DLD1 (cell line): Measurements from ENCODE around the gene SEC22C.
"Not testable (repeated sequence)": the region's sequence is repeated elsewhere in the genome, so short reads cannot be mapped to it uniquely, and the experiment has no call there.

Source experiments
- in situ Hi-C: cut with HindIII; loops from 2 replicates; pipeline ENCODE4 v1.10.0; 2017; ENCODE audit warnings: low sequenced_read_pairs

Gene SEC22C

DNA sequence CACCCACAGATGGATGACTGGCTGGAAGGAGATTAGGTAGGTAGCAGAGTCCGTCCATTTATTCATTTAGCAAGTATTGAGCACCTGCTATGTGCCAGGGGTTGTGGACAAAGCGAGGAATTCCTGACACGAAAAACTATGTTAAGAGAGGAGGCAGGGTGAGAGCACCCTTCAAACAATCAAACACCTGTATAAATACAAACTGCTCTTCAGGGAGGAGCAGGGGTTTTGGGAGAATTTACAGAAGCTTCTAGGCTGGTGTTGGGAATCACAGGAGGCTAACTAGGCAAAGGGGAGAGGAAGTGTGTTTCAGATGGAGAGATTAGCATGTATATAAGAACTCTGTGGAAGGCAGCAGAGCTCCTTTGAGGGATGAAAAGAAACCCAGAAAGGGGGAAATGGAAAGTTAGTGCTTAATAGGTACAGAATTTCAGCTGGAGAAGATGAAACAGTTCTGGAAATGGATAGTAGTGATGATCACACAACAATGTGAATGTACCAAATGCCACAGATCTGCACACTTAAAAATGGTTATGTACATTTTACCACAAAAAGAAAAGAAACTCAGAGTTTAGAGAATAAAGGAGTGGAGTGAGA lies 805 bp upstream of the SEC22C start:
- in situ Hi-C loops, result no loop called here

DNA sequence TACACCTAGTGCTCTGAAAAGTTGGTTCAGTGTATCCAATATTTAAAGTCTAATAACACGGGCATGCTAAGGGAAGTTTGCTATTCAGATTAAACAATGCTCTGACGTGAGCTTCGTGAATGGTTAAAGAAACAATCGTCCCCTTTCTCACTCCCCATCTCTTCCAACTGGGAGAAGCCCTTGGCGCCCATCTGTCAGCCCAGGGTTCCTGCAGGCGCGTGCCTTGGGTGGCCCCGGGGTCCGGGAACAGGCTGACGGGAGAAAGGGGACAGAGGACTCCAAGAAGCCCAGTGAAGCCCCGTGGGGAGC lies 413 bp downstream of the SEC22C start:
- in situ Hi-C loops, result no loop called here

DNA sequence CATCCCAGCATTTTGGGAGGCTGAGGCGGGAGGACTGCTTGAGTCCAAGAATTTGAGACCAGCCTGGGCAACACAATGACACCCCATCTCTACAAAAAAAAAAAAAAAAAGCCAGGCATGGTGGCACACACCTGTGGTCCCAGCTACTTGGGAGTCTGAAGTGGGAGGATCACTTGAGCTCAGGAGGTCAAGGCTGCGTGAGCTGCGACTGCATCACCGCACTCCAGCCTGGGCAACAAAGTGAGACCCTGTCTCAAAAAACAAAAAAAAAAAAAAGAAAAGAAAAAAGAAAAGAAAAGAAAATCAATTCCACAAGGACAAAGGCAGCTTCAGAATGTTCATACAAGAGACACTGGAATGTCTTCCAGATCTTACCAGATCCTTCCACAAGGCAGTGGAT lies 2.4 kb downstream of the SEC22C start:
- in situ Hi-C loops, result not testable (repeated sequence)

DNA sequence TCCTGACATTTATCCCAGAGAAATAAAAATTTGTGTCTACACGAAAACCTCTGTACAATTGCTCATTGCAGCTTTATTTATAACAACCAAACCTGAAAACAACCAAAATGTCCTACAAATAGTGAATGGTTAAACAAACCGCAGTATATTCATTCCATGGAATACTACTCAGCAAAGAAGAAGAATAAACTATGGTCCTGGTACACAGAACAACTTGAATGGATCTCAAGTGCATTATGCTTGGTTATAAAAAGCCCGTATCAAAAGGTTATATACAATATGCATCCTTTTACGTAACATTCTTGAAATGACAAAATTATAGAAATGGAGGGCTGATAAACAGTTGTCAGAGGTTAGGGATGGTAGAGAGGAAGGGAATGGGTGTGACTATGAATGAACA lies 3.7 kb downstream of the SEC22C start:
- in situ Hi-C loops, result no loop called here

DNA sequence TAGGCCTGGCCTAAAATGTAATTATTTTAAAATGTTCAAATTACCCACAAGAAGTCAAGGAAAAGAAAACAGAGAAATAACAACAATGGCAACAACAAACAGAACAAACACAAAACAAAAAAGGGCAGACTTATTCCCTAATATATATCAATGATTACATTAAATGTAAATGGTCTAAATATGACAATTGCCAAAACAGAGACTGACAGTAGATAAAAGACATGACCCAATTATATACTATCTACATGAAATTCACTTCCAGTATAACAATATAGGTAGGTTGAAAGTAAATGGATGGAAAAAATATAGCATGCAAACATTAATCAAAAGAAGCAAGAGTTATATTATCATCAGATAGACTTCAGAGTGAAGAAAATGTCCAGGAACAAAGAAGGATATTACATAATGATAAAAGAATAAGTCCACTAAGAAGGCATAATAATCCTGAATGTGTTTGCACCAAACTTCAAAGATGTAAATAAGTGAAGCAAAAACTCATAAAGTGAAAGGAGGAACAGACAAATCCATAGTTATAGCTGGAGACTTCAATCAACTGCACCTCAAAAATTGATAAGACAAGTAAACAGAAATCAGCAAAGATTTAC lies 6.5 kb downstream of the SEC22C start:
- in situ Hi-C loops, result no loop called here

DNA sequence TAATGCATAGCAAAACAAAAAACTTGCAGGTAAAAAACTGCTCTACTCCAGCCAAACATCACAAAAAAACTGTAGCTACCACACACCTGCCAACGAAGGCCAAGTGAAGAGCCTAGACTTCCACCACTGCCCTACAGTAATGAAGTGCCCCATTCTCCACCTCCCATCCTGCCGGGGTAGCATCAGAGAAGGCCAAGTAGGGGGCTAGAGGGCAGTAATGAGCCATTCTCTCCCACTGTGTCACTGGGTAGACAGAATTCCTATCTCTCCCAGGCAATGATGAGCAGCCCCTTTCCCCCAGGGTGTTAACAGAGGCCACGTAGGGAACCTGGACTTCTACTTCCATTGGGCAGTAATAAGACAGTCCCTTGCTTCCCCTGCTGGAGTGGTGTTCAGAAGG lies 9.5 kb downstream of the SEC22C start:
- in situ Hi-C loops, result no loop called here

DNA sequence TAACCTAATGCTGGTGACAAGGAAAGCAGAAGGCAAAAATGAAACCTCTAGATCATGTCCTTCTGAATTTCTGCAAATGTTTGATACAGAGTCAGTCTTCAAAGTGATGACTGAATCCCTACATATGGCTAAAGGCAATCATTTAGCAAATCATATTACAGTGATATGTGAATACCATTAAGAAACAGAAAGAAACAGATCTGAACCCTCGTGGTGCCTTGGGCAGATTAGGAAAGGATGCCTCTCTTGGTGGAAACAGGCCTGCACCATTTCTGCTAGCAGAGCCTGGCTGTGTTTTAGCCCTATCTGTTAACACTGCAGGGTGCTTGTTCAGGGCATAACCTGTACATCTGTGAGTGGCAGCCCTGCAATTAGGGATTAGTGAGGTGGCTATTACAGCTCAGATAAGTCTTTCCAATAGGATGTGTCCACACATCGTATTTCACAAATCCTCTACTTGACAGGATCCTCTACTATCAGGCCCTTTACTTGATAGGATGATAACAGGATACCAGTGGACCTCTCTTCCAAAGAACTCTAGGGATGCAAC lies 12.1 kb downstream of the SEC22C start:
- in situ Hi-C loops, result no loop called here

DNA sequence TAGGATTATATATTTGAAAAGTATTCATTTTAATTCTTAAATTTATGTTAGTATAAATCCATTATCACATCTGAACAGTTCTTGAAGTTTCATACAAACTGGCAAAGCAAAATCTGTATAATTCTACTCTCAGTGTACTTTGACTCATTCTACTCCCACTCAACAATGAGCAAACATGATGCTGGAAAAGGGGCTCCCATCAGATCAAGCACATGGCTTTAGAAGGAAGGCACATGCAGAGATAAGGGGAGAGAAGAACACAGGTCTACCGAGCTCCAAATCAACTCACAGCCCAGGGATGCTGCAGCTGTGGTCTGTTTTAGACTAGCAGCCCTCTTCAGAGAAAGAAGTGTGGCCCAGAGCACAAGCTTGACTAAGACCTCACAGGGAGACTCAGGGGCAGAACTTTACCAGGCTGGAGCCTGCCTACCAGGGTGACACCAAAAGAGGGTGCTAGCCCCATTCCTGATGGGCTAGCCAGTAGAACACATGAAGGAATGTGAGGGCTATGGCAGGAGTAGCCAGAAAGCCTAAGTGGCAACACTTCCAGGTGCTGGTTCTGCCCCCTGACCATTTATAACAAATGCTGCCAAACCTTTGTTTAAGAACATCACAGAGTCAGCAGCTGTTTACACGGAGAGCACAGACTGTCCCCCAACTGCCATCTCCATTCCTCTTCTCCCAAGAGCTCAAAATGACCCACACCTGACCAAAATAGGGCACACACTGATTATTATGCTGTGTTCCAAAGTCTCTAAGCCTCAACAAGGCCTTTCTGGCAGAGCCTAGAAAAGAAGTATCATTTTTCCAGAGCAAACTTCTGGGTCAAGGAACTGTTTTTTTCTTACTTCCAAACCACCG lies 19.5 kb downstream of the SEC22C start:
- in situ Hi-C loops, result no loop called here

DNA sequence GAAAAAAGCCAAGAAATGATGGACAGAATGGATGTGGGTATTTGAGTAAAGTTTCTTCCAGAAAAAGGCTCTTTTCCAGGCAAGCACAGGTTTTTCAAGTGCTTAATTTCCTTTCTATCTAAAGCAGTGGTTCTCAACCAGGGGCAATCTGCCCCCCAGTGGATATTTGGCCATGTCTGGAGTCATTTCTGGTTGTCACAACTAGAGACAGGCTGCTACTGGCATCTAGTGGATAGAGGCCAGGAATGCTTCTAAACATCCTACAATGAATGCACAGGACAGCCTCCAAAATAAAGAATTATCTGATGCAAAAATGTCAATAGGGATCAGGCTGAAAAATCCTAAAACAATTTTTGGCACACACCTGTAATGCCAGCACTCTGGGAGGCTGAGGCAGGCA lies 23.9 kb downstream of the SEC22C start:
- in situ Hi-C loops, result no loop called here

DNA sequence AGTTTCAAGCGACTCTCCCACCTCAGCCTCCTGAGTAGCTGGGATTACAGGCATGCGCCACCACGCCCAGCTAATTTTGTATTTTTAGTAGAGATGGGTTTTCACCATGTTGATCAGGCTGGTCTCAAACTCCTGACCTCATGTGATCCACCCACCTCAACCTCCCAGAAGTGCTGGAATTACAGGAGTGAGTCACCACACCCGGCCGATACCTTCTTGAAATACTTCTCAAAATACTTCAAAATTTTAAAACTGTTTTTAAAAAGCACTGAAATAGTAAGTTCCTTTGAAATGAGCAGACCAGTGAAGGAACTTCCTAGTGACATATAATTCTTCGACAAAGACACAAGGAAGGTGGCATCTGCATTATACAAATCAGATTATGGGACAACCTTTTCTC lies 24.9 kb downstream of the SEC22C start:
- in situ Hi-C loops, result not testable (repeated sequence)

DNA sequence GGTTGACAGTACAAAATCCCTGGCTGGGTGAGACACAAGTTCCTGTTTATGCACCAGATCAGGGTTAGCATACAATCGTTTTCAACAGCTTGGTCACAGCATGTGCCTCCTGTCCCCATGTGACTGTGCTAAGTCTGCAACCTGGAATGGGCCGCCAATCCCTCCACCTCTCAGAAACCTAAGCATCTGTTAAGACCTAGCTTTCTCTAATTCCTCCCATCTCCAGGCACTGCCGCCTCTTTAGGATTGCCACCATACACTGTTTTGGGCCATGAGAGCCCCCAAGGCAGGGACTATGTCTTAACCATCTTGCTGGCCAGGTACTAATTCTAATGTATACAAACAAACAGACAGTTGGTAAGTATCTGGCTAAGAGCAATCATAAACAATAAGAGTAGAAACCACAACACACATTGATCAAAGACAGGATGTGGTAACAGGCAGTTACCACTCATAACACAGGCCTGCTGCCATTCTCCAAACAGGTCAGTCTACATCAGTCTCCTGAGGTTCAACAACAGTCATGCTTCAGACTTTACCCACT lies 25.6 kb downstream of the SEC22C start:
- in situ Hi-C loops, result no loop called here

DNA sequence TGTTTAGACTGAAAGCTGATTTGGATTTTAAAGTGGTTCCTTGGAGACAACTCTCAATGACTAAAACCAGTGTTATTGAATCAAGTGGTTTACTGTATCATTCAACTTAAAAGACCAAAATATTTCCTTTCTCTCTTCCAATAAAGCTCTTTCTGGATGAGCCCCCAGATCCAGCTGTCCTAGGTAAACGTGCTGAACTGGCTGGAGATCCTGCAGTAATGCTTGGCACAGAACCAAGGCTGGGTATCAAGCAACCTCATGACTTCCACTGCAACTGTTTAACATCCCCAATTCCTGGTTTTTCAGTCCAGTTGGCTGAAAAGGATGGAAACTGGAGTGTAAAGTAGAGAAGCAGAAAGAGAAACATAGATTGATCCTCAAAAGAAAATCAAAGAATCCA lies 28.9 kb downstream of the SEC22C start:
- in situ Hi-C loops, result no loop called here

DNA sequence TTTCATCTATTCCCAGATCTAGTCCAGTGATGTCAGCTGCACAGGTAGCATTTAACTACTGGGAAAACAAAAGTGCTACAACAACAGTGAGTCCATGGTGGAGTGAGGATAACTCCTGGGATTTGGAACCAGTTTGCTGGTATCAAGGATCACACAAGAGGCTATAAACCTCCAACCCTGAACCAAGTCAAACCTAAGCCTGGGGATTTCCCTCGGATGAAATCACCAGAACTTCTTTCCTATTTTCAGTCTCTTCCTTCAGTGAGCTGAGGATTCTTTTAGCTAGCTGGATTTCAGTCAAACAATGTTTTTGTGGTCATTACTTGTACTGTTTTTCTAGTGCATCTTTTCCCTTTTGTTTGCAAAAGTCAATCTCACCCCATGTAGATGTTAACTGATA lies 31.5 kb downstream of the SEC22C start:
- in situ Hi-C loops, result no loop called here

DNA sequence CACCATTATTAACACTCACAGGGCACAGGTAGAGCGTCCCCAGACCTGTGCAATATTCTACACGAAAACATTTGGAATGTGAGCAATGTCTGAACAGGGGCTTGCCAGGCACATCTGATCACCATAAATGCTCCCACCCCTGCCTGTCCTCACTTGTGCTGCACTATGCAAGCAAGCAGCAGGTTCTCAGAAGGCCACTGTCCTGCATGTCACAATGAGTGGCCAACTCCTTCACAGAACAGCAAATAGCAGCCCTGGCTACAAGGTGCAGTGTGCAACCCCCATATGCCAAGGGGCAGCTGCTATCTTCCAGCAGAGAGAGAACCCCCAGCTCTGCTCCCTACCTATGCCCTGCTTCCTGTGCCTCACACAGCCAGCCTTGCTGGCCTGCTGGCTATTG lies 32.6 kb downstream of the SEC22C start:
- in situ Hi-C loops, result no loop called here

DNA sequence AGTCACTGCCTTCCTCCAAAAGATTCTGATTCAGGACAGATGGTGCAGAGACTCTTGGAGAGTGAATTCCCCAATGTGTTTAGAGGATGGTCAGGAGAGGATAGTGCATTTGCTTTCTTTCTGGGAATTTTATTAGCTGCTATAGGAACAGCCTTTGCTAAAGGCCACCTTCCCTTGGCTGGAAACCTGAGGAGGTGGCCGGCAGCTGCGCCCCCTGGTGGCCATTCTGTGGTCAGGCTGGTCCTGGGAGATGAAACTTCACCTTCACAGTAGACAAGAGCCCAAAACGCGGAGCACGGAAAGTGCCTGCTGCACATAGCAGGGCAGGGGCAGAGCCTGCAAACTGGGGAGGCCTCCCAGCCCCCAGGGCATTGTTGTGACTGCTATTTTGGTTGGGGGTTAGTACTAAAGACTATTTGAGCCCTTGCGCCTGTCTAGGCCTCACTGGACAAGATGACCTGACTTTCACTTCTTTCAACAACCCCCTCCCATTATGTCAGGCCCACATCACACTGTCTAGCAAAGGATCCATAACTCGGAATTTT lies 34.3 kb downstream of the SEC22C start:
- in situ Hi-C loops, result no loop called here

DNA sequence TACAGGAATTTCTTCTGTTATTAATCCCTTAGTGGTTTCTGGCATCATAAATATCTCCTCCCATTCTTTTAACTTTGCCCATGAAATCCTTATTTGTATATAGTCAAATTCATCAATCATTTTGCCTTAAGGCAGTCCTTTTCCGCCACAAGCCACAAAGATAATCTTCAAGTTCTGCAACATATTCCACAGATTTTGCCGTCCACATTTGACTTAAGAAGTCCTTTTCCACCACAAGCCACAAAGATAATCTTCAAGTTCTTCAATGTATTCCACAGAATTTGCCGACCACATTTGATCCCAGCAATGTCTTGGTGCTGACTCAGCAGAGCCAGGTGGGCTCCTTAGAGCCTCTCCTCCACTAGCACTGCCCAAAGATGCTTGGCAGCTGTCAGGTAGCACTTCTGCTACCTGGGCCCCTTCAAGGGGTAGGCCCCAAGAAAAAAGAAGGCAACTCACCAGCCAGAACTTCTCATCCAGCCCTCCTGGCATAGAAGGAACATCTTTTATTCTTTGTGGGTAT lies 35.0 kb downstream of the SEC22C start:
- in situ Hi-C loops, result no loop called here

DNA sequence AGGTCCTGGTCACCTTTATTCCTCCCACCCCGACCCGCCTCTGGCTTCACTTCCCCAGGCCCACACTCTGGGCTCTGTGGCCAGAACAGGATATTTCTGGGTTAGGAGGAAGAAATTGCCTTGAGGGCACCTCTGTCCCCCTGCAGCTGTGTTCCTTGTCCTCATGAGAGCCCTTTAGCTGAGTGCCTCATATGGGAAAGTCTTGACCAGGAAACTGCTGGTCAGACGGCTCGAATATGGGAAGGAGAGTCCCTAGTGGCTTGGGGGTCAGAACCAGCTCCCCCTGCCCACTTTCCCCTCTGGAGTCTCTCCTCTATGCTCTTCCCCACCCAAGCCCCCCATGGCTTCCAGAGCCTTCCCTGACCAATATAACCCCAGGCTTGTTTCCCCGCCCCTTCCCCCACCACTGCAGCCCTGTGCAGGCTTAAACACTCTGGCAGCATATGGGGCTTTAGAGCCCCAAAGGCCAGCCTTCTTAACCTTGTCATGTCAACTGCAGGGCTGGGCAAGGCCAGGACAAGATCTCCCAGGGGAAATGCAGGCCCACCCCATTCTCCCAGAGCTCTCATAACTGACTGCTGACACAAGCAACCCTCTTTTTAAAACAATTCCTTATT lies 36.4 kb downstream of the SEC22C start:
- in situ Hi-C loops, result no loop called here

DNA sequence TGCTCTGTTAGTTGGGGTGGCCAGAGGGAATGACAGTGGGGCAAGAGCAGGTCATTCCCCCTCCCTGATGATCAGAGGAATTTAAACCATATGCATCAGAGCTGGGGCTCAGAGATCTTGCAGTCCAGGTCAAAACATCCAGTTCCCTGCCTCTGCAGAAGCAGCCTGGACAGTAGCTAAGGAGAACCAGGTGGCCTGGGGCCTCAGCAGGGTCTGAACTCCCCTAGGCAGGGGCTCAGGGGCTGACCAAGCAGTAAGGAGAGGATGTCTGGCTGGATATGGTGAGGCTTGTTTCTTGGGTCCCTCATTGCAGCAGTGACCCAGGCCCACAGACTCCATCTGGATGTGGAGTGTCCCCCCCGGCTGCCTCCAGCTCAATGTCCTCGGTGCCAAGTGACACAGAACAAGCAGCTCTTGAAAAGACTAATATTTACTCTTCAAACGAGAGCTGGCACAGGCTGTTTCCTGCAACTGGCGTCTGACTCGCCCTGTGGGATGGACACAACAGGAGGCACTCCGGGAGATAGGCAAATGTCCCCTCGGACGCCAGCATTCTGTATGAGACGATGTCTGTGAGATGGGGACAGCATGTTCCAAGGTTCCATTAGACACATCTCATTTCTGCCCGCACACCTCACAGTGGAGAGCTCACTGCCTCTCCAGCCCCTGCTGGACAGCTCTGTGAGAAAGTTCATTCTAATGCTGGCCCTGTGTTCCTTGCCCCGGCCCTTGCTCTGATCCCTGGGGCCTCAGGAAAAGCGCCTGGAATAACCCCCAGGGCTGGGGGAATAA lies 37.1 kb downstream of the SEC22C start:
- in situ Hi-C loops, result no loop called here

DNA sequence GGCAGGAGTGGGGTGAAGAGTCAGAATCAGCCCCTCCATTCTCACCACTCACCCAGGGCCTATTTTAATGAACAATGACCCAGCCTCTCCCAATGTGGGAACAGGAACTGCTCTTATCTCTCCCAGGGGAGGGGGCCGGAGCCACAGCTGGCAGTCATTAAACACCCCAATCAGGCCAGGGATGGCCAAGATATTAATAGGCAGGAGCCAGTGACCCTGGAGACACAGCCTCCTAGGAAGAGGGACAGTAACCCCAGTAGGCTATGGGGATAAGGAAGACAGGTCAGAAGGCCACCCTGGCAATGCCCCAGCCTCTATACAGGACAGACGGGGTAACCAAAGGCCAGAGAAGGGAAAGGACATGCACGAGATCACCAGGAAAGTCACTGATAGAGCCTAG lies 40.7 kb downstream of the SEC22C start:
- in situ Hi-C loops, result no loop called here
